Adipose tissue (tissue), 3 donors: Measurements from ENCODE around the gene MGST2. TPM values are rescaled to one million over a fixed set of nuclear protein-coding genes. Genes with fewer than 3 reads are reported as not detected.

Source experiments
- H3K27ac ChIP-seq: one replicate; pipeline ENCODE4 v1.5.1; 2013; ENCODE audit warnings: low read depth, low read length
- WGBS, 3 donors: extraction: QIAGEN DNeasy Blood & Tissue Kit; methylation state at CpG; one replicate each; pipeline ENCODE4 v1.1.7; 2013; 5-methylcytosine and 5-hydroxymethylcytosine counted together
- polyA plus RNA-seq, 3 donors: library from polyadenylated mRNA; stranded (reverse); fragments of 200-250 nt; gene quantifications; one replicate each; pipeline ENCODE4 v1.2.3, GENCODE V29; 2013
- donor health status: healthy with polysubstance abuse.
- donor health status: Bipolar disorder and iron deficiency.
- donor health status: healthy.

MGST2 gene
- polyA plus RNA-seq, 3 donors: 46.3 to 66.1 (median 61.1) TPM

- 87 to 94% (median 93%) methylated on average over 2 of the region's 2 CpGs for WGBS, 3 donors
- no peak overlapping the region for H3K27ac ChIP-seq
These were observed 24.4 kb upstream of the MGST2 start for GRCh38 chr4:139641218-139641617.

- 70 to 86% (median 85%) methylated on average over 2 of the region's 2 CpGs for WGBS, 3 donors
- H3K27ac ChIP-seq: no peak overlapping the region
These were observed 23.3 kb upstream of the MGST2 start for GRCh38 chr4:139642364-139642763.

GRCh38 chr4:139643042-139643895 lies 22.4 kb upstream of the MGST2 start:
- 77 to 83% (median 79%) methylated on average over 11 of the region's 11 CpGs for WGBS, 3 donors
- no peak overlapping the region for H3K27ac ChIP-seq

GRCh38 chr4:139645458-139645857 lies 20.2 kb upstream of the MGST2 start:
- 90 to 96% (median 94%) methylated on average over 6 of the region's 6 CpGs for WGBS, 3 donors
- H3K27ac ChIP-seq: no peak overlapping the region

GRCh38 chr4:139647184-139647583 lies 18.4 kb upstream of the MGST2 start:
- 50 to 90% (median 71%) methylated on average over 1 of the region's 1 CpG for WGBS, 3 donors

GRCh38 chr4:139647952-139648351 lies 17.7 kb upstream of the MGST2 start:
- no peak overlapping the region for H3K27ac ChIP-seq
- 76 to 88% (median 83%) methylated on average over 1 of the region's 1 CpG for WGBS, 3 donors

More at GRCh38 chr4:139647184-139647583, 18.4 kb upstream of the MGST2 start:
- H3K27ac ChIP-seq: no peak overlapping the region

- WGBS, 3 donors: 13 to 20% (median 16%) methylated on average over 13 of the region's 13 CpGs
- H3K27ac ChIP-seq: no peak overlapping the region
These were observed 14.1 kb upstream of the MGST2 start for GRCh38 chr4:139651282-139652194.

GRCh38 chr4:139654516-139654915 lies 11.1 kb upstream of the MGST2 start:
- WGBS, 3 donors: 82 to 94% (median 85%) methylated on average over 4 of the region's 4 CpGs
- H3K27ac ChIP-seq: no peak overlapping the region

GRCh38 chr4:139655116-139655515 lies 10.5 kb upstream of the MGST2 start:
- 52 to 66% (median 65%) methylated on average over 3 of the region's 3 CpGs for WGBS, 3 donors

GRCh38 chr4:139656614-139657486 lies 8.8 kb upstream of the MGST2 start:
- H3K27ac ChIP-seq: no peak overlapping the region
- WGBS, 3 donors: 12 to 48% (median 41%) methylated on average over 13 of the region's 13 CpGs

More at GRCh38 chr4:139655116-139655515, 10.5 kb upstream of the MGST2 start:
- H3K27ac ChIP-seq: no peak overlapping the region

GRCh38 chr4:139658185-139658584 lies 7.4 kb upstream of the MGST2 start:
- 86 to 93% (median 92%) methylated on average over 4 of the region's 4 CpGs for WGBS, 3 donors
- no peak overlapping the region for H3K27ac ChIP-seq

- H3K27ac ChIP-seq: no peak overlapping the region
- 81 to 86% (median 83%) methylated on average over 2 of the region's 2 CpGs for WGBS, 3 donors
These were observed 6.8 kb upstream of the MGST2 start for GRCh38 chr4:139658586-139659382.

- H3K27ac ChIP-seq: no peak overlapping the region
- WGBS, 3 donors: 87 to 96% (median 89%) methylated on average over 12 of the region's 12 CpGs
These were observed 5.7 kb upstream of the MGST2 start for GRCh38 chr4:139659735-139660424.

GRCh38 chr4:139660568-139661043 lies 5.0 kb upstream of the MGST2 start:
- H3K27ac ChIP-seq: no peak overlapping the region
- 42 to 49% (median 43%) methylated on average over 3 of the region's 3 CpGs for WGBS, 3 donors

- H3K27ac ChIP-seq: no peak overlapping the region
- 62 to 78% (median 75%) methylated on average over 1 of the region's 1 CpG for WGBS, 3 donors
These were observed 2.0 kb upstream of the MGST2 start for GRCh38 chr4:139663561-139664138.

- no peak overlapping the region for H3K27ac ChIP-seq
- WGBS, 3 donors: 68 to 95% (median 93%) methylated on average over 2 of the region's 2 CpGs
These were observed 1.2 kb upstream of the MGST2 start for GRCh38 chr4:139664442-139664841.
